Jurkat, Clone E6-1 (cell line): ENCODE data around the gene USH2A.

Experiments
- DNase-seq: peaks from one replicate; pipeline ENCODE4 v3.0.0-alpha.2; 2011; ENCODE audit warnings: low read depth, low spot score
- H3K4me3 ChIP-seq: 2 replicates; pipeline ENCODE4 v1.5.1; 2011; ENCODE audit warnings: mild to moderate bottlenecking, low read length, control low read depth, moderate library complexity

USH2A gene

DNA sequence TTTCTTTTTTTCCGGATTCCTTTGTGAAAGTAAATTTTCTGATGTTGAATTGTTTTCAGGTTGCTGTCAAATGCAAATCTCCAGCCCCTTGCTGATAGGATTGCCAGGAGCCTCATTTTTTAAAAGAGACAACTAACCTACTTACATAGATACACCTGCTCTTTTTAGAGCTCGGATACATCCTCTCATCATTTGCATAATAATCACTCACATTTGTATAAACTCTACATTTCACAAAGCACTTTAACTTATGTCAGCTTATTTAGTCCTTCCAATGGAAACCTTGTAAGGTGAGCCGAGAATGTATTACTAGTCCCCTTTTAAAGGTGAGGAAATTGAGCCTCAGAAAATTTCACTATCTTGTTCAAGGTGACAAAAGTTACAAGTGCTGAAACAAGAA, 771.4 kb downstream of the USH2A start:
- H3K4me3 ChIP-seq: no peak overlapping the region
- DNase-seq: no peak

DNA sequence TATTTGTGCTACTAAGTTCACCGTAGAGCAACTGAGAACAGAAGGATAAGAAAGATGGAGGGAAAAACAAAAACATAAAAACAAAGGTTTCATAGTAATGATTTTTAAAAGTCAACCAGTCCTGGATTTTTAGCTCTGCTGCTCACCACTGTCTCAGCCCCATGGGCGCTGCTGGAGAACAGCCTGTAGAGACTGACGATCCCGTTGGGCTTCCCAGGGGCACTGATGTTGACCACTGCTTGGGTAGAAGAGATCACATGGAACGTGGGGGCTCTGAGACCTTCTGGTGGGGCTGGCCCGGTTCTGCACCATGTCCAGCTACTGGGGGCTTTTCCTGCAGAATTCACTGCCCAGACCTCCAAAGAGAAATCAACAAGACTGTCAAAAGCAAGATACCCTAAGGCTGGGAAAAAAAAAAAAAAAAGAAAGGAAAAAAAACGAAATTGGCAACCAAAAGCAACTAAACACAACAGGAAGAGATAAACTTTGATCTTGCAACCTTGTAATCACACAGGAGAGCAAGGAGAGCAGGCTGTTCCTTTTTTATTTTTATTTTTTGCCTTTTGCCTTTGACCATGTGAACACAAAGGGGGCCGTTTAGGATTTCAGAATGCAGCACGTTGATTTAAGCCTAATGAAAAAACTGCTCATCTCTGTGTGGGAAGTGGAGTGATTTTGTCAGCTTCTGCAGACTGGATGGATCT, 772.6 kb downstream of the USH2A start:
- DNase-seq: no peak

DNA sequence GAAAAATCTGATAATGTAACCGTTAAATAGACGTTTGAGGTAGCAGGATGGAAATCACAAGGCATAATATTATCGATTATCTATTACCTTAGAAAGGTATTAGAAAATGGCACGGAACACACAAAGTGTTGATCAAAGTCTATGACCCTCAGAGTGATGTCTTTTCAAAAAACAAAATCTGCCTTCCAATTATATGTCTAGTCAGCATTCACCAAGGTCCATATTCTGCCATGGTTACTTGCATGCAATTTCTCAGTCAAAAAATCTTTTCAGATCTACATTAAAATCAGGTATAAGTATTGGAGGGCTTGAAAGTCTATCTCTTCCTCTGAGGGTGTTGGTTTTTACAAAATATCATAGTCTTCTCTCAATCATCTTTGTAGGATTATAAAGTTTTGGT, 774.3 kb downstream of the USH2A start:
- no peak for DNase-seq
- H3K4me3 ChIP-seq: no peak overlapping the region

More for the DNA sequence above, 772.6 kb downstream of the USH2A start:
- H3K4me3 ChIP-seq: no peak overlapping the region

DNA sequence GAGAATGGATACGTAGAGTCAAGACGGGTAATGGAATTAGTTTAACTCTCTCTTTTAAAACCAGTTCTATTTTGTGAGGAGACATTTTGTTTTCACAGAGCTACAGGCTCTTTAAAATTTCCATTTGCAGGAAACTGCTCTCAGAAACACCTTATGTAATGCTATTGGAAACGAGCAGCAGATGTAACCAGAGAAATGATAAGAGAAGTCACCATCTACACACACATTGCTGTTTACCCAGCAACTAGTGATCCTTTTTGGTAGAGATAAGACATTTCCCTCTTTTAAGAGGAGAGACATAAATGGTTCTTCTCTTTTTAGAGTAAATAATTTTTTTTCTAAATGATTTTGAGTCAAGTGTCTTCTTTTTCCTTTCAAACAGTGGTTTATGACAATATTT, 775.5 kb downstream of the USH2A start:
- H3K4me3 ChIP-seq: no peak overlapping the region

DNA sequence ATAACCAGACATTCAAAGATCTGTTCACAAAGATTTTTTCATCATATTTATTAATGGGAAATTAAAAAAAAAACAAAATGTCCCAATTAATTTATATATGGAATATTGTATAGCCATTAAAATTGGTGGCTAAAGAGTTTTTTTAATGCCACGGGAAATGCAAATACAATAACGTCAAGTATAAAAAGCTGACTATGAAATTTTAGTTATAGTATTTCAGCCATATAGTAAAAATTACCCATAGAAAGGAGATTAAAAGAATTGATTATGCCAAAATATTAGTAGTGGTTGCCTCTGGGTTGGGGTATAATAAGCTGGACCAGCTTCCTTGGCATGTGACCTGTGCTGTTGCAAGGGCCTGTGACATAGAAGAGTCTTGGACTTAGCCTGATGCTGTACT, 777.4 kb downstream of the USH2A start:
- no peak for DNase-seq
- no peak overlapping the region for H3K4me3 ChIP-seq

More for the DNA sequence above, 775.5 kb downstream of the USH2A start:
- DNase-seq: no peak

DNA sequence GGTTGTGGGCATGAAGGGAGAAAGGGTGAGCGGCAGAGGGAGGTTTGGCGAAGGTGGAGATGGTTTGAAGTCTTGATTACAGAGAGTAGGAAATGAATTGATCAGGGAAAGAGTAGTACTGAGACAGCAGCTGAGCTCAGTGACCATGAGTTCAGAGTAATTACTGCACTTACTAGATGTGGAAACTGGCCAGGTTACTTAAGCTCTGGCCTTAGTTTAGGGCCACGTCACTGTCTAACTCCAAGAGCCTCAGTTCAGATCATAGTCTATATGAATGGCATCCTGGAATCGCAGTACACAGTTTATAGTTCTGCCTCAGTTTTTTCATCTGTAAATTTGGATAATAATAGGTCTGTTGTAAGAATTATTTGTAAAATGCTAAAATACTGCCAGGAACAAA, 778.1 kb downstream of the USH2A start:
- H3K4me3 ChIP-seq: no peak overlapping the region
- DNase-seq: no peak

DNA sequence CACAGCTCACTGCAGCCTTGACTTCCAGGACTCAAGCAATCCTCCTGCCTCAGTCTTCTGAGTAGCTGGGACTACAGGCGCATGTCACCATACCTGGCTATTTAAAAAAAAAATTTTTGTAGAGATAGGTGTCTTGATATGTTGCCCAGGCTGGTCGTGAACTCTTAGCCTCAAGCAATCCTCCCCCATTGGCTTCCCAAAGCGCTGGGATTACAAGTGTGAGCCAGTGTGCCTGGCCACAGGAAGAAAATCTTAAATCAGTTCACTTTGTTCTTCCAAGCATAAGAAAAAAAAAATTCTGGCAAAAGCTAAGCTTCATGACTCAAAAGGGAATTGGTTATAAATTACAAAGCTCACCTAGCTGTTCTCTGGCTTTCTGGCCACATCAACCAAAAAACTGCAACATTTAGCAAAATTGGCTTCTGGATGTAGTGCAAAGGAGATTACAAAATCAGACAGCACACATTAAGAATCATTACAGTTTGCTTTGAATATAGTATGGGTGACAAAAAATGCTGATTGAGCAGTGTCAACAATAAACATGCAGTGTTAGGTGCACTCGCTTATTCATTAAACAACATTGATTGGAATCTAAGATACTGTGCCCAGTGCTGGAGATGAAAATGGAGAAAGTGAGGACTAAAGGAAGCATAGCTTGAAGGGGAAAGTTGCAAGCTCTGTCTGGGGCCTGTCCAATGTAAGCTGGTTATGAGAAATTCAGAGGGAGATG, 779.5 kb downstream of the USH2A start:
- DNase-seq: no peak

DNA sequence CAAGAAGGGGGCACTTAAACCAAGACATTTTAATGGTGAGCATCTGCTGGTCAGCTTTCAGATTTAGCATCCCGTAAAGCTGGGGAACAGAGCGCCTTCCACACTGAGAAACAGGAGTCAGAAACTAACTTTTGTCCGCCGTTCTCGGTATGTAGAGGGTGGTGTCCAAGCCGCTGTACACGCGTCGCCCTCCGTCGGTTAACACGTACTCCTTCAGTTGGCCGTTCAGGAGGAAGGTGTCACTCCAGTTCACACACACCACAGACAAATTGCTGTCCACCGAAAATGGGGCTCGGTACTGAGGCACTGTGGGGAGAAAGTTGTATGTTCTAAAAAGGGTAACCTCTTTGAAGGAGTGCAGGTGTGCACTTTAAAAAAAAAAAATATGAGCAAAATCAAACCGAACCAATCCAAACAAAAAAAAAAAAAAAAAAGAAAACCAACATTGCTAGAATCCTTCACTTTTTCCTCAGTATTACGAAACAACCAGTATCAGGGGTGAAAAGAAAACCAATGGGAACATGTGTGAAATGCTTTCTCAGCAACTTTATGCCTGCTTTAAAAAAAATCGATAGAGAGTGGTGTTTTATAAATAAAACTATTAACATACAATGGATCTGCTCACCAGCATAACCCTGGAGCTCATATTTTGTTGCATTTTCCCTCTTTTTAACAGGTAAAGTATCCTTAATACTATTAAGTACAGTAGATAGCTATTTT, 782.7 kb downstream of the USH2A start:
- DNase-seq: no peak
- H3K4me3 ChIP-seq: no peak overlapping the region

More for the DNA sequence above, 779.5 kb downstream of the USH2A start:
- H3K4me3 ChIP-seq: no peak overlapping the region

DNA sequence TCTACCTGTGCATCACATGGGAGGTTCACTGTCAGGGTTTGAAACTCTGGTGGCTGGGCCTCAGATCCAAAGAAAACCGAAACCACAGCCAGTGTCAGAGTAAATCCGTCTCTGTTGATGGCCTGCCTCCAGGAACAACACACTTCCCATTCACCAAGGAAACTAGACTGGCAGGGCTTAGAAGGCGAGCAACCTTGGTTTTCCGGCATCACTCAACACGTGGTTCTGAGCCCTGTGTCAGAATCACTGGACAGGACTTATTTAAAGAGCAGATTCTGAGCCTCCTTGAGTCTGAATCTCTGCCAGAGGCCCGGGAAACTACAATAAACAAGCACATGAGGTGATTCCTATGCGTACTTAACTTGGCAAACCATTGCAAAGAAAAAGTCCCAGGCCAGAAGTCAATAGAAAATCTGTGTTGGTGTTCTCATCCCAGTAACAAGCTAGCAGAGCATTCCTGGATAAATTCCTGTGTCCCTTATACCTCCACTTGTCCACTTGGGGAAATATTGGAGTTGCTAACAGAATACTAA, 786.1 kb downstream of the USH2A start:
- no peak overlapping the region for H3K4me3 ChIP-seq
- no peak for DNase-seq

DNA sequence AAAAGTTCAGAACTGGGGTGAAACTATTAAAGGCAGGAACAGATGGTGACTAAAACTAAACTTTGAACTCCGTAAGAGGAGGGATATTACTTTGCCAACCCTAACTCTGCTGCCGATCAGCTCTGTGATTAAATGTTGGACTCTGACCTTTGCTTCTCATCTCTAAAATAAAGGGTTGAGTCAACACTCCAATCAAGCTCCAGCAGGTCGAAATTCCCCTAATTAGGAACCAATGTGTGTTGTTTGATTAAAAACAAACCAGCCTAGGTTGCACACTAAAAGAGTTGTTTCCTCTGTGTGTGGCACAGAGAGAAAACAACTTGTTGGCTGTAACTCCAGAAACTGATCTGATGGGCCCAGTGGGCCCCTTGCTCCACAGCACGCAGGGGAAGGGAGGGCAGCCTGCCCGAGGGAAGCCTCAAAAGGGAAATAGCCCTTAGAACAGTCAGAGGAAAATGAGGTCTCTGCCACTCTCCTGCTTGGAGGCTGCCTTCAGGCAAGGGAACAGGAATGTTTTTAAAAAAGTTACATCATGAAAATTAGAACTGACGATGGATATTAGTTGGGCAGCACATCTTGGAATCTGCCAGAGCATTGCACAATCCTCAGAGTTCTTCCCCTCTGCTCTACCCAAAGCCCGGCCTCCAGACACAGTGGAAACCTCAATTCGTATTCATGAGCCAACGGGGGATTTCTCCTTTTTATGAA, 786.8 kb downstream of the USH2A start:
- no peak overlapping the region for H3K4me3 ChIP-seq
- no peak for DNase-seq

DNA sequence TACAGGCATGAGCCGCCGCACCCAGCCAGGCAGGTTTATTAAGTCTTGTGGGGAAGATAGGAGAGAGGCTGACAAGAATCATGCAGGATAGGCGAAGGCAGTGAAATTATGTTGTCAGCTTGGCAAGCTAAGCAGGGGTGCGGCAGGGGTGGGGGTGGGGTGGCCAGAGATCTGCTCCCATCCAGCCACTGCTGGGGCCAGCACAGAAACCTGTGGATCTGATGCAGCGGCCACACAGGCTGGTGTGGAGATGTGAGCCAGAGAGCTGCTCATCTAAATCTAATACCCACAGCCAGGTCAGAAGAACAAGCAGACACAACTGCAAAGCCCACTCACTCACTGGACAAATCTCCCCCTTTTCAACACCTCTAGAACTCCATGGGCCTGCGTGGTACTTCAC, 787.4 kb downstream of the USH2A start:
- no peak overlapping the region for H3K4me3 ChIP-seq
- no peak for DNase-seq

DNA sequence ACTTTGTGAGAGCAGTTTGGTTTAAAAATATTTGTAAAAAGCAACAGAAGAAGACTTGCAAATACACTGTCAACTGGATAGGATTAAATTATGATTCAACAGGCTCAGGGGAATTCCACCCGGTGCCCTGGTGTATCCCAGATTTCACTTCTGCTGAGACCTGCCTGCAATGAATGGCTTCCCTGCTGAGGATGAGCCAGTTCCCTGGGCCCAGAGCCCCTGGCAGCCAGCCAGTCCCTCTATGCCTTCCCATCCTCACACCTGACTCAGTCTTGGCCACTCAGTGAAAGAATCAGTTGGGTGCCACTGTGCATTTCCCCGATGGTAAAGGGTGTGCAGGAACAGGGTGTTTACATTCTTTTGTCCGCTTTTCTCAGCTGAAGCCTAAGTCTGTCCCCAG, 791.8 kb downstream of the USH2A start:
- H3K4me3 ChIP-seq: no peak overlapping the region
- no peak for DNase-seq

DNA sequence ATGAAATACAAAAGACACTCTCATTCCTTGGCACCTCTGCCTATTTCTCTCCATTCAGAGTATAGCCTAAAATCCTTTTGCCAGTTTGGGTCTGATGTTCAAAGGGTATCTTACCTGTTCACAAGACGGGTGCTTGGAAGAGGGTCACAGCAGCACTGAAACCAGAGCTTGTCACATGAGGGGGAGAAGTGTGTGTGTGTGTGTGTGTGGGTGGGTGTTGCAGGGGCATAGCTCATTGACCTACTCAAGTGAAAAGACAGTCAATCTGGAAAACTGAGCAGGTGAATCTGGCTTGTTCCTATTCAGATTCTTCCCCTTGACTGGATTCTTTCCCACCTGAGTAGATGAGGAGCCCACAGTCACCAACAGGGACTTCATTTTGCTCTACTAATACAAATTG, 792.2 kb downstream of the USH2A start:
- DNase-seq: no peak
- H3K4me3 ChIP-seq: no peak overlapping the region

DNA sequence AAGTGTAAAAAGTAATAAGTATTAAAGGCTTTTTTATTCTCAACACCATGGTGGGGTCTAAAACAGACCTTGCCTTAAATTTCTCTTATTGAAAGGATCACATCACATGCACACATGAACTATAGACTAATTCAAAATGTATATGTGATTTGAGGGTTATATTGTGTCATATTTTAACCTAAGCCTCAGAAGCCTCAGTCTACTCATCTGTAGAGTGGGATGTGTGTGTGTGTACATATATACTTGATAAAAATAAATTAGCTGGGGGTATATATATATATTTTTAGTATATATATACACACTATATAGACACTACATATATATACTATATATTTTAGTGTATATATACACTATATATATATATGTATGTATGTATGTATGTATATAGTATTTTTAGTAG, 797.3 kb downstream of the USH2A start:
- DNase-seq: no peak
- no peak overlapping the region for H3K4me3 ChIP-seq

DNA sequence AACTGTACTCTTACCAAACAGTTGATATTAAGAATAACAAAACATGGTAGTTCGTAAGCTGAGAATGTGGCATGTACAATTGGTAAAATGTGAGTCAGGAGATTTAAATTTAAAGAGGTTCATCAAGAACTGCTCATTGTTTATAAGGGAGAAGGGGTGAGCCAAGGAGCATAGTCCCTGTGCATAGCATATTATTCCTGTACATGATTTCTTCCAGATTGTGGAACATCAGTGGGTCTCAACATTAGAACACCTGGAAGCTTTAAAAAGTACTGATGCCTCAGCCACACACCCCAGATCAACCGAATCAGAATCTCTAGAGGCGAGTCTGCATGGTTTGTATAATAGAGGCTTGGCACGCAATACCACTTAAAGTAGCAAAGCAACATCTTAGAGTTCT, 800.1 kb downstream of the USH2A start:
- DNase-seq: no peak

DNA sequence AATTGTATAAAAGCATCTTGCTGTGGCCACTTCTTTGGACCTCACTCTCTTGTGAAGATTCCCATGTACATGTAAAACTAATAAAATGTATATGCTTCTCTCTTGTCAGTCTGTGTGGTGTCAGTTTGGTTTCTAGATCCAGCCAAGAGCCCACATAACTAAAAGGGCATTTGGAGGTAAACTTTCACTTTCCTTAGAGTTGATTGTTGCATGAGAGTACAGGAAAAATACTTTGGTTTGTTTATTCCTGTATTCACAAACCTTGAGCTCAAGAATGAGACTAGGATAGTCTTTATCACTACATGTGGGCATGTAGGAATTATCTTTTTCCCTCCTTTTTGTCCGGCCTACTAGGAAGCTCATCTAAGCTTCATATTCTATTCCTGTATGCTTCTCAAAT, 805.3 kb downstream of the USH2A start:
- DNase-seq: no peak
- H3K4me3 ChIP-seq: no peak overlapping the region

More for the DNA sequence above, 800.1 kb downstream of the USH2A start:
- no peak overlapping the region for H3K4me3 ChIP-seq

DNA sequence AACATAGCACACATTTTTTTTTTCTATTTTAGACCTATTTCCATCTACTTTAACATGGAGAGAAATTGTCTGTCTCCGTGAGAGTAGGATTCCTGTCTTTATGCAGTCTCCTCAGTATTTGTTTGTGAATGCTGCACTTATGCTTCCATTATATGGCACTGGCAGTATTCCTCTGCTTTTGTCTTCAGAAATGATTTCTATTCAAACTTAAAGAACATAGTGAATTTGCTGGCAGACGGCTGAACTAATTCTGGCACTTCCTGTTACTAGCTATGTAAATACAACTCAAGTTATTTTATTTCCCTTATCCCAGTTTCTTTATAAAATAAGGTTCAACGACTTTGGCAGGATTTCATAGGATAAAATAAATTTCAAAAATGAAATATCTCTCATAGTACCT, 810.9 kb downstream of the USH2A start:
- no peak overlapping the region for H3K4me3 ChIP-seq
- DNase-seq: no peak

DNA sequence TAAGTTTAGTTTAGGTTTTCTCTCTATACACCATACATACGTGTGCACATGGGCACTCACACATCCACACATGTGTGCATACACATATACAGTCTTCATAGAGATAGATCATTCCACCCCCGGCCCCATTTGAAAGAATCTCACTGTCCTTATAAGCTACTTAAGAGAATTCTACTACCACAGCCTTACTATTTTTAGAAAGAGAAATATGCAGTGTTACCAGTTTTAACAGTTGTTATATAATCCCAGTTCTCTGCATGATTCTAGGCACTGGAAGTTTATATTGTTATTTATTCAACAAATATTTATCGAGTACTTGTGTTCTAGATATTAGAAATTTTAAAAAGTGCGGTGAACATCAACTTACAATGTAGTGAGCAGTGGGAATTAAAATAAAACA, 814.6 kb downstream of the USH2A start:
- DNase-seq: no peak
- no peak overlapping the region for H3K4me3 ChIP-seq

DNA sequence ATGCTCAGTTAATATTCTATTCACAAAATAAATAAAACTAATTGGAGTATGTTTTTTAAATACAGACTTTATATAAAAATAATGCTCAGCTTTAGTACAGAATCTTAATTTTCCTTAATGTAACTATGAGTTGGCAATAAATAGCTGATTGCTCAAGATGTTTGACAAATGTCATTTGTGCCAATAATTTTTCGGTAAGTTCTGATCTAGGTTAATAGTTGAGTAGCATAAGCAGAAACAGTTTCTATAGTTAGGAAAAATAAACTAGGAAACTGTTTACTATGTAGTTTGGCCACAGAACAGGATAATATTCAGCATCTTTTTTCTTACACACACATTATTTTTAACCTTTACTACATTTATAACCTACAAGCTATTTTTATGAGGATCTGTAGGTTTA, 815.8 kb downstream of the USH2A start:
- H3K4me3 ChIP-seq: no peak overlapping the region

More for the DNA sequence above, 815.8 kb downstream of the USH2A start:
- DNase-seq: no peak
